GM18867 (cell line): ENCODE results near the gene XYLT1.

ENCODE experiments used
- ATAC-seq: cut with Tn5 transposase; IDR thresholded peaks from one replicate; pipeline ENCODE4 v1.9.1; 2021; ENCODE audit warnings: mild to moderate bottlenecking, moderate library complexity; ENCODE audit not compliant: unreplicated experiment

Gene XYLT1

GRCh38 chr16:17269439-17269838 is 201.3 kb downstream of the XYLT1 start:
- ATAC-seq: no peak

GRCh38 chr16:17266608-17267313 is 204.0 kb downstream of the XYLT1 start:
- no peak for ATAC-seq

- no peak for ATAC-seq
Observed at GRCh38 chr16:17265154-17265553, 205.6 kb downstream of the XYLT1 start.

DNA sequence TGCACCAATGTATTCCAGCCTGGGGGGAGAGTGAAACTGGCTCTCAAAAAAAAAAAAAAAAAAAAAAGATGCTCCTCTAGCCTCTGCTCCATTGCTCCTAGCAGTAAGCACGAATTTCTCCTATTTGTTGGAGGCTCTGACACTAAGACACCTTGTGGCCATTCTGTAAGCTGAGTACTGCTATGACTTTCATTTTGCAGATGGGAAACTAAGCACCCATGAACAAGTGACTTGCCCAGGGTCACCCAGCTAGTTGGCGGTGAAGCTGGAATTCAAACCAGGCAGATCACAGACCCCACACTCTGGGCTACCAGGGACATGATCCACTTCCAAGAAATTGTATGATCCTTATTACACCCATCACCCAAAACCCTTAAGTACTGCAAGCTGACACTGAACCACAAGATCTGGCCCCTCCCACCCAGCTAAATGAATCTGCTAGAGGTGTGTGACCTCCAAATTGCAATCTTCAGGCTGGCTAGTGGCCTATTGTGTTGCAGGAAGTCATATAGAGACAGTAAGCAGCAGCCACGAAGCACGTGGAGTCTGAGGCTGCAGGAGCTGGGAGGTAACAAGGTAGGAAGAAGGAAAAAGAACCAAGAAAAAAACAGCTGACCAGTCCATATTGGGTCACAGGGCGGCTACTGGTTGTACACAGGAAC is 209.4 kb downstream of the XYLT1 start:
- ATAC-seq: no peak

DNA sequence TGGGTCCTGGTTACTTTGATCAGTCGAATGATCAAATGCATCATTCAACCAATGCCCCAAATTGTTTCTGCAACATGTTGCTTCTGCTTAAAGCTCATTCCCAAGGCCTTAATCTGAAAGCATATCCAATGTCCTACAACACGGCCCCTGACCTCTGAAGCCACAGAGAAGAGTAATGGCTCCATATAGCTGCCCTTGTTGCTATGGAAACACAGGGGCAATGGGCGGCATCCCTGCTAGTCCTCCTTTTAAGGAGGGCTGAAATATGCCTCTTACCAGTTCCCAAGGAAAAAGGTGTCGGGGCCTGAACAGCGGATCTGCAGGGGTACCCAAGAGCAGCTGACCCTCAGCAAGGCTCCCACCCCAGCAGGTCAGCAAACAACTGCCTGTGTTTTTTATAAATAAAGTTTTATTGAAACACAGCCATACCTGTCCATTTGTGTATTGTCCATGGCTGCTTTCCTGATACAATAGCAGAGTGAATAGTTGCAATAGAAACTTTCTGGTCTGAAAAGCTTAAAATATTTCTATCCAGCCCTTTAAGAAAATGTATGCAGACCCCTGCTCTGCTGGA is 210.4 kb downstream of the XYLT1 start:
- no peak for ATAC-seq

DNA sequence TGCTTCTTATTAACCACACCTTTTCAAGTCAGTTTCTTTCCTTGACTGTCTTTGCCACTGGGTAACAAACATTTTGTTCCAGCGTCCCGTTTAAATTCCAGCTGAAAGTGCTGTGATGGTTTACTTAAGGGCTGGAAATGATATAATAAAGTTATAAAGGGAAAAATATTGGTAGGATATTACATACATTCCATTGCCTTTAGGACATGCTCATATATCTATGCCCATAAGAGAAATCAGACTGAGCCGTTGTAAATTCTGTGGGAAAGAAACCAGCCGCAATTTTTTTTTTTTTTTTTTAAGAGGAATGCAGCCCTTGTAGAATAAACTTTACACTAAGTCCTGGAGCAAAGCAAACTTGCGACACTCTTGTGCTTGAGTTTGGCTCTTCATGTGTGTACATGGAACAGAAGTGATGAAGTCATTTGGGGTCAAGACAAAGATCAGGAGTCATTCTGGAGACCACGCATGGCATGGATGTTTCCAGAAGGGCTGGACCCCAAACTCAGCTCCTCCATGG is 210.9 kb downstream of the XYLT1 start:
- no peak for ATAC-seq

GRCh38 chr16:17258848-17259713 is 211.7 kb downstream of the XYLT1 start:
- peak; percentile 86 for ATAC-seq

GRCh38 chr16:17258077-17258599 is 212.6 kb downstream of the XYLT1 start:
- no peak for ATAC-seq

DNA sequence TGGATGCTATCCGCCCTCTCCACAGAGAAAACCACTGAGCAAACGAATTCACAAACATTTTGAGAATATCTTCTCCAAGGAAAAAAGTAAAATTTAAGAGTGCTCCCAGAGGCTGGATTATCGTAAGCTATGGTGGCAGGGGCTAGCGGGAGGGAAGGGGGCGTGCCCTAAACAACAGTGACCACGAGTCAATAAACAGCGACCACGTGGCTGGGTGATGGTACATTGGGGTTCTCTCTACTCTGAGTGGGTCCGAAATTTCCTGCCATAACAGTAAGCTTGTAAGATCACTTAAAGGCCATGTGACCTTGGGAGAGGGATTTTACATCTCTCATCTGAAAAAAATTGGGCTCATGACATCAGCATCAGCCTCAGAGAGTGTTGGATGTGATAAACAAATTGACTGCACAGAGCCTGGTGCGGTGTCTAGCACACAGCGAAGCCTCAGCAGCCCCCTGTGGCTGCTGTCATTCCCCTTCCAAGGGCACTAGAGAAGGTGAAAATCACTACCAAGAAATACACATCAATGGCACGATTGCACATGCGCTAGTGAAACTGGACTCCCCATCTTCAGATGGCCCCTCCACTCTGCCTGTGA is 213.2 kb downstream of the XYLT1 start:
- no peak for ATAC-seq

GRCh38 chr16:17252701-17253100 is 218.1 kb downstream of the XYLT1 start:
- no peak for ATAC-seq

DNA sequence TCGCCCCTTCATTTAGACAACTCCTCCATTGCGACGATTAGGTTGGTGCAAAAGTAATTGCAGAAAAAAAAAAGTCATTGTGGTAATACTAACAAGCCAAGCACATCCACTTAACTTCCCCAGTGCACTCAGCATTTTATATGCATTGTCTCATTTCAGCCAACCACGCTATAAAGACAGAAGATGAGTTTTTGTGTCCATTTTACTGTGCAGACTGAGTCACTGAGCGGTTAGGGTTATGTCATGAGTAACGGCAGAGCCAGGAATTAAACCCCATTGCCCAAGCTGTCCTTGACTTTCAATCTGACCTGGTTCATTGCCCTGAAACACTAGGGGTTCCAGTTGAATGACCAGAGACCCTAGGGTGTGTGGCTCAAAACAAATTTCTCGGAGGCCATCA is 218.7 kb downstream of the XYLT1 start:
- no peak for ATAC-seq

GRCh38 chr16:17251496-17251895 is 219.3 kb downstream of the XYLT1 start:
- ATAC-seq: no peak

GRCh38 chr16:17246974-17247732 is 223.6 kb downstream of the XYLT1 start:
- no peak for ATAC-seq

- ATAC-seq: no peak
Observed at GRCh38 chr16:17246268-17246885, 224.4 kb downstream of the XYLT1 start.

- no peak for ATAC-seq
Observed at GRCh38 chr16:17245776-17246175, 225.0 kb downstream of the XYLT1 start.

DNA sequence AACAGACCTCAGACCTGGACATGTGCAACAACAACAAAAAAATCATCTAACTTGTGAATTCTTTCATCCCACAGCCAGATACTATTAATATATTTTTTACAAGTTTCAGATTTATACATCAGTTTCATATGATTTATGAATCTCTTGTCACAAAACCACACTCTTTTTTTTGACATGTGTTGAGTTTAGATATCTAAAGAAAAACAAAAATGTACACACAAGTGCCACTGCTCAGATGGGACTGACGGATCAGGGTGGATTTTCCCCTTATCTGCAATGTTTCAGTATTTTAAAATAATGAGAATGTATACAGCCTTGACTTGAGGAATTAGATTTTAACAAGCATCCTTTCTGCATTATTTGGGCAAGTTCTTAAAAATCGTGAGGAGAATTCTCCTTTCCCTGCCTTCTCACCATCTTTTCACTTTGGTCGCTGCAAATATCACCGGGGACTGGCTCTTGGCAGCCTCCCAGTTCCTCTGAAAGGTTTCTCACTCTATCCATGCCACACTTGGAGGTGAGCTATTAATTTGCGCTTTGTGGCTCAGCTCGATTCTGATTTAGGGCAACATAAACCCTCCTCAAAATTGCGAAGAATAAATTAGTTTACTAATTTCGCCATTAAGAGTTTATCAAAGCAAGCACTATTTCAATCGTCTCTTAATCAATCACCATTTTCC is 225.7 kb downstream of the XYLT1 start:
- no peak for ATAC-seq

- ATAC-seq: no peak
Observed at GRCh38 chr16:17241264-17241835, 229.4 kb downstream of the XYLT1 start.

DNA sequence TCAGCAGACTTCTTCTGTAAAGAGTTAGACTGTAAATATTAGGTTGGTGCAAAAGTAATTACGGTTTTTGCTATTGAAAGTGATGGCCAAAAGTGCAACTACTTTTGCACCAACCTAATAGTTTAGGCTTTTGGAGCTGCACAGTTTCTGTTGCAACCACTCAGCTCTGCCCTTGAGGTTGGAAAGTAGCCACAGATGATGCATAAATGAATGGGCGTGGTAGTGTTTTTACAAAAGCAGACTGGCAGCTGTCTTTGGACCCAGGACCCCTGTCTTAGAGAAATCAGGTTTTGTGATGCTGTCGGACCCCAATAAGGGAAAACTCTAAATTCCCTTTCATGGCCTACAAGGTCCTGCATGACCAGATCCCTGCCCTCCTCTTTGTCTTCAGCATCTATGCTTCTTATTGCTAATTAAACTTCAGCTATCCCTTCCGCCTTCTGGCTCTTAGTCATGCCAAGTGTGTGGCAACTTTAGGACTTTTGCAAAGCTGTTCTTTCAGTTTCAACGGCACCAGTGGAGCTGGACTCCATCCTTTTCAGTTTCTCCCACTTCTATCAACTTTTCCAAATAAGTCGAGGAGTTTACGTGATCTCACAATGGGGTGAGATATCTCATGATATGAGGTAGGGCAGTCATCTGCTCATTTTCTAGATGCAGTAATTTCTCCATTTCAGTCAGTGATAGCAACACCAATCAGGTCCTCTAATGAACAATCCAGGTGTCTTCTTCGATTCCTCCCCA is 232.3 kb downstream of the XYLT1 start:
- ATAC-seq: no peak
